Loucy (cell line): ENCODE results near the gene KCNQ4.

Source experiments
- CTCF ChIP-seq: fragments of 200-600 bp; sonication (generic); conservative IDR thresholded peaks from 2 replicates; pipeline ENCODE4 v1.5.1; 2014; ENCODE audit warnings: mild to moderate bottlenecking, antibody characterized with exemption, low read length
- EZH2phosphoT487 ChIP-seq: fragments of 200-600 bp; IDR thresholded peaks from 2 replicates; pipeline ENCODE4 v1.6.1; 2018; ENCODE audit warnings: antibody characterized with exemption, mild to moderate bottlenecking, moderate library complexity, borderline replicate concordance

- TF ChIP-seq CTCF (no peak), EZH2phosphoT487 (no peak)
Measured at GRCh38 chr1:40839943-40840335, 56.4 kb downstream of the KCNQ4 start.
